ENCODE measurements around the gene RCAN2. TPM values are rescaled to one million over a fixed set of nuclear protein-coding genes. Genes with fewer than 3 reads are reported as not detected.

RCAN2 gene
- total RNA-seq, 4 donors from 2014 or later: 46.9 to 289 (median 171) TPM

GRCh38 chr6:46368169-46368536 lies 123.1 kb downstream of the RCAN2 start:
- ATAC-seq: no peak
- Histone ChIP-seq H3K4me1 (peaks cover 0 to 23% (median 3%) of the 10 kb centered on the region in 3 donors), H3K27me3 (no peaks in the 10 kb centered on the region), H3K36me3 (no peaks in the 10 kb centered on the region), H3K9me3 (no peaks in the 10 kb centered on the region), H3K27ac (no peak overlapping the region), H3K4me3 (no peak overlapping the region)
- WGBS, 2 donors (ENCODE audit: low coverage in 1 of 2): 64% methylated on average over 1 of the region's 1 CpG; no CpG with 5 or more reads in 1 of the 2 donors
- no peak for TF ChIP-seq POLR2A (IDR thresholded peaks at IDR 0.05)
- no peak for TF ChIP-seq POLR2AphosphoS5 (IDR thresholded peaks at IDR 0.05)
- TF ChIP-seq EP300 (IDR thresholded peaks at IDR 0.05): no peak
- no peak for TF ChIP-seq CTCF (IDR thresholded peaks at IDR 0.05)

GRCh38 chr6:46367354-46368168 lies 123.7 kb downstream of the RCAN2 start:
- Histone ChIP-seq H3K36me3 (no peaks in the 10 kb centered on the region), H3K4me3 (no peak overlapping the region), H3K9me3 (no peaks in the 10 kb centered on the region), H3K27me3 (no peaks in the 10 kb centered on the region), H3K27ac (no peak overlapping the region), H3K4me1 (peaks cover 0 to 23% (median 3%) of the 10 kb centered on the region in 3 donors)
- no peak for ATAC-seq
- WGBS, 2 donors (ENCODE audit: low coverage in 1 of 2): 33 to 41% methylated on average over 2 of the region's 2 CpGs
- TF ChIP-seq CTCF (IDR thresholded peaks at IDR 0.05): no peak
- TF ChIP-seq POLR2AphosphoS5 (IDR thresholded peaks at IDR 0.05): no peak
- no peak for TF ChIP-seq EP300 (IDR thresholded peaks at IDR 0.05)
- no peak for TF ChIP-seq POLR2A (IDR thresholded peaks at IDR 0.05)

- ATAC-seq: no peak
- TF ChIP-seq POLR2AphosphoS5 (IDR thresholded peaks at IDR 0.05): no peak
- 92 to 94% methylated on average over 2 to 3 of the region's 3 CpGs for WGBS, 2 donors (ENCODE audit: low coverage in 1 of 2)
- Histone ChIP-seq H3K36me3 (no peaks in the 10 kb centered on the region), H3K4me3 (no peak overlapping the region), H3K9me3 (no peaks in the 10 kb centered on the region), H3K4me1 (peaks cover 0 to 23% (median 3%) of the 10 kb centered on the region in 3 donors), H3K27me3 (no peaks in the 10 kb centered on the region), H3K27ac (no peak overlapping the region)
Measured at GRCh38 chr6:46366190-46366900, 124.9 kb downstream of the RCAN2 start.

GRCh38 chr6:46357591-46357990 lies 133.7 kb downstream of the RCAN2 start:
- H3K27ac ChIP-seq: no peak overlapping the region
- H3K27me3 ChIP-seq: no peaks in the 10 kb centered on the region
- ATAC-seq: no peak
- H3K9me3 ChIP-seq: no peaks in the 10 kb centered on the region
- TF ChIP-seq POLR2A (IDR thresholded peaks at IDR 0.05): no peak
- TF ChIP-seq EP300 (IDR thresholded peaks at IDR 0.05): no peak
- TF ChIP-seq CTCF (IDR thresholded peaks at IDR 0.05): no peak
- no peak for TF ChIP-seq POLR2AphosphoS5 (IDR thresholded peaks at IDR 0.05)
- peaks cover 4 to 55% (median 16%) of the 10 kb centered on the region in 3 donors for H3K4me1 ChIP-seq
- WGBS, 2 donors (ENCODE audit: low coverage in 1 of 2): 53 to 61% methylated on average over 2 of the region's 2 CpGs
- no peak overlapping the region for H3K4me3 ChIP-seq
- no peaks in the 10 kb centered on the region for H3K36me3 ChIP-seq

- no peak for ATAC-seq
- Histone ChIP-seq H3K4me3 (no peak overlapping the region), H3K27ac (no peak overlapping the region), H3K4me1 (peaks cover 4 to 65% (median 16%) of the 10 kb centered on the region in 3 donors), H3K9me3 (no peaks in the 10 kb centered on the region), H3K36me3 (no peaks in the 10 kb centered on the region), H3K27me3 (no peaks in the 10 kb centered on the region)
- TF ChIP-seq POLR2AphosphoS5 (IDR thresholded peaks at IDR 0.05): no peak
- 81 to 95% methylated on average over 3 to 5 of the region's 5 CpGs for whole genome bisulfite sequencing, 2 donors (ENCODE audit: low coverage in 1 of 2)
Measured at GRCh38 chr6:46356543-46356942, 134.7 kb downstream of the RCAN2 start.

Data from gastroesophageal sphincter (tissue), 4 donors.